ENCODE results near the gene MS4A18.
"Not testable (repeated sequence)": the region's sequence is repeated elsewhere in the genome, so short reads cannot be mapped to it uniquely, and the experiment has no call there.

Gene MS4A18

GRCh38 chr11:60740573-60740972, 16.1 kb downstream of the MS4A18 start:
- DNase-seq, result no peak

GRCh38 chr11:60741421-60741820, 16.9 kb downstream of the MS4A18 start:
- no peak for DNase-seq

- DNase-seq, result no peak
Measured at GRCh38 chr11:60743058-60743457, 18.5 kb downstream of the MS4A18 start.

GRCh38 chr11:60744114-60744513, 19.6 kb downstream of the MS4A18 start:
- DNase-seq, result no peak

GRCh38 chr11:60747359-60747873, 22.9 kb downstream of the MS4A18 start:
- no peak for DNase-seq

GRCh38 chr11:60748225-60748624, 23.7 kb downstream of the MS4A18 start:
- no peak for DNase-seq

GRCh38 chr11:60748821-60749220, 24.3 kb downstream of the MS4A18 start:
- no peak for DNase-seq

- no peak for DNase-seq
Measured at GRCh38 chr11:60750911-60751310, 26.4 kb downstream of the MS4A18 start.

- DNase-seq, result no peak
Measured at GRCh38 chr11:60753309-60753708, 28.8 kb downstream of the MS4A18 start.

- no peak for DNase-seq
Measured at GRCh38 chr11:60754887-60755286, 30.4 kb downstream of the MS4A18 start.

GRCh38 chr11:60756307-60757032, 31.9 kb downstream of the MS4A18 start, which contains the start of gene MS4A15:
MS4A15 (plus strand) TSS chr11:60756867; CDS start chr11:60763734, 6,867 bp downstream.
- DNase-seq, result no peak

GRCh38 chr11:60757231-60757800, 32.8 kb downstream of the MS4A18 start:
- DNase-seq, result no peak

GRCh38 chr11:60758671-60759070, 34.2 kb downstream of the MS4A18 start:
- DNase-seq, result not testable (repeated sequence)

GRCh38 chr11:60759438-60760225, 35.1 kb downstream of the MS4A18 start:
- not testable (repeated sequence) for DNase-seq

- DNase-seq, result no peak
Measured at GRCh38 chr11:60761436-60762190, 37.1 kb downstream of the MS4A18 start.

GRCh38 chr11:60762851-60763691, 38.6 kb downstream of the MS4A18 start:
- DNase-seq, result peak; percentile 90

- peak; percentile 42 for DNase-seq
Measured at GRCh38 chr11:60763692-60764369, 39.3 kb downstream of the MS4A18 start.

- no peak for DNase-seq
Measured at GRCh38 chr11:60764879-60765278, 40.4 kb downstream of the MS4A18 start.

GRCh38 chr11:60765355-60765754, 40.8 kb downstream of the MS4A18 start:
- no peak for DNase-seq

- DNase-seq, result no peak
Measured at GRCh38 chr11:60766547-60766946, 42.0 kb downstream of the MS4A18 start.

- DNase-seq, result no peak
Measured at GRCh38 chr11:60767388-60767811, 42.9 kb downstream of the MS4A18 start.
